Gastrocnemius medialis (tissue), 4 donors: ENCODE results near the gene TMPRSS4. TPM values are rescaled to one million over a fixed set of nuclear protein-coding genes. Genes with fewer than 3 reads are reported as not detected.
A peak's percentile ranks its signal among the peaks of the same experiment; 100 is the strongest.

Source experiments
- ATAC-seq, 2 donors: fragments of 150-250 bp; one replicate each; pipeline ENCODE4 v1.9.1; 2016
- DNase-seq, 2 donors: peaks; one replicate each; pipeline ENCODE4 v3.0.0-alpha.2; 2019
- H3K27ac ChIP-seq, 4 donors: fragments of 200-600 bp; sonication (generic); 1 replicate in 1 of 4; 2 replicates in 3 of 4; pipeline ENCODE4 v1.5.1; 2016 to 2018; ENCODE audit warnings: mild to moderate bottlenecking in 2 of 4, moderate library complexity in 1 of 4
- H3K27me3 ChIP-seq, 3 donors: fragments of 200-600 bp; sonication (generic) in 2 of 3; 1 replicate in 1 of 3; 2 replicates in 2 of 3; pipeline versions ENCODE4 v1.5.1 to v1.6.0; 2016 to 2019; ENCODE audit warnings: mild to moderate bottlenecking in 1 of 3, moderate library complexity in 1 of 3
- H3K36me3 ChIP-seq, 2 donors: fragments of 200-600 bp; sonication (generic) in 1 of 2; one replicate each; pipeline ENCODE4 v1.5.1; 2017 to 2018
- H3K4me1 ChIP-seq, 2 donors: fragments of 200-600 bp; sonication (generic) in 1 of 2; one replicate each; pipeline ENCODE4 v1.5.1; 2016 to 2017; ENCODE audit warnings: mild to moderate bottlenecking in 2 of 2
- H3K4me3 ChIP-seq, 4 donors: fragments of 200-600 bp; sonication (generic) in 3 of 4; 1 replicate in 1 of 4; 2 replicates in 3 of 4; pipeline ENCODE4 v1.5.1; 2016 to 2019; ENCODE audit warnings: mild to moderate bottlenecking in 2 of 4
- H3K9me3 ChIP-seq, 3 donors: fragments of 200-600 bp; sonication (generic) in 2 of 3; 1 replicate in 1 of 3; 2 replicates in 2 of 3; pipeline ENCODE4 v1.5.1; 2016 to 2019
- POLR2A ChIP-seq, 2 donors: fragments of 450-650 bp; IDR thresholded peaks; one replicate each; pipeline ENCODE4 v1.6.1; 2017; ENCODE audit warnings: antibody characterized with exemption in 2 of 2, mild to moderate bottlenecking in 2 of 2, moderate library complexity in 2 of 2
- in situ Hi-C, 4 donors: fragments of 200-750 bp; cut with MboI; loops; one replicate each; pipeline versions ENCODE4 v1.15.0 to v1.8.0; 2017; ENCODE audit warnings: low sequenced_read_pairs in 4 of 4
- intact Hi-C: fragments of 100-400 bp; cut with DNase I; formaldehyde crosslinking; loops from one replicate; pipeline ENCODE4 v1.15.1; 2023; ENCODE audit warnings: low total_unique reads
- total RNA-seq, 4 donors: library from RNA; depleted of rRNA; stranded (reverse); fragments of >200 nt; gene quantifications; one replicate each; pipeline versions ENCODE4 v1.1.0 to v1.2.3, GENCODE V29; 2016
- TF ChIP-seq, protein P1 (sequence below), 5 experiments: fragments of 450-650 bp in 3 of 5; fragments of 200-600 bp in 2 of 5; sonication (generic) in 2 of 5; IDR thresholded peaks in 4 of 5; conservative IDR thresholded peaks in 1 of 5; 1 replicate in 4 of 5; 2 replicates in 1 of 5; pipeline ENCODE4 v1.5.1; 2016 to 2019; ENCODE audit warnings: antibody characterized with exemption in 5 of 5, mild to moderate bottlenecking in 3 of 5, moderate library complexity in 3 of 5

Gene TMPRSS4
- total RNA-seq, 4 donors from 2014 or later, result 1.1 TPM; not detected in 3

DNA sequence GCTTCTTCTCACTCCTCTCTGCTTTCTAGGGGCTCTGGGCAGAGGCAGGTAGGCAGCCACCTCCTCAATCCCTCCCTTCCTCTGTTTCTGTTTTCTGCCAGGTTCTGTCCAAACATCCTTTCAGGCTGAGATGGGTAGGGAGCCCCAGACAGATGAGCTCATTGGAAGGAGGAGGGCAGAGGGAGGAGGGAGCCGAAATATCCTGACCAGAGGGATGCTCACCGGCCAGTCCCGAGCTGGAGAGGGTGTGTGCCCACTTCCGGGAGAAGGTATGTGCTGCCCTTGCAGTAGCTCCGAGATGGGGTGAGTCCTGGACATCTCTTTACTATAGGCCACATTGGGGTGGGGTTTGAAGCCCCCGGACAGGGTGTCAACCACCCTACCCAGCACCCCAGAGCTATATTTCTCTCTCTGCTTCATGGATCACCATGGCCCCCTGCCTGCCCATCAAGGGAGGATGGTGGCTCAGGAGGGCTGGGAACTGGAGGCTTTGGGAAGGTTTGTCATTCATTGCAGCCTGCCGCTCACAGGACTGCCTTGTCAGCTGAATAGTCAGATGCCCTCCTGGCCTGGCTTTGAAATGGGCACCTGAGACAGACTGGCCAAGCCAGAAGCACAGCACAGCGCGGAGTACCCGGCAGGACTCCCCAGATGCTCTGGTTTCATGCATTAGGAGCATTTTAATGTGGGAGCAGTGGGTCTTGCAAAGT is 80.5 kb downstream of the TMPRSS4 start:
- no peak for DNase-seq
- ATAC-seq, result peak in 1 of 2 donors; percentile 2
- Histone ChIP-seq H3K4me3 (peak overlapping the region in 2 of 4 donors; percentile 4 to 25), H3K27ac (peak overlapping the region in 3 of 4 donors; percentile 18 to 71 (median 23)), H3K27me3 (peaks cover 0 to 8% (median 0%) of the 10 kb centered on the region in 3 donors), H3K36me3 (no peaks in the 10 kb centered on the region), H3K4me1 (peaks cover 38 to 47% of the 10 kb centered on the region in 2 donors), H3K9me3 (no peaks in the 10 kb centered on the region)
- intact Hi-C loops, result no loop called here
- in situ Hi-C loops, result no loop called here
- TF ChIP-seq, protein P1, sequence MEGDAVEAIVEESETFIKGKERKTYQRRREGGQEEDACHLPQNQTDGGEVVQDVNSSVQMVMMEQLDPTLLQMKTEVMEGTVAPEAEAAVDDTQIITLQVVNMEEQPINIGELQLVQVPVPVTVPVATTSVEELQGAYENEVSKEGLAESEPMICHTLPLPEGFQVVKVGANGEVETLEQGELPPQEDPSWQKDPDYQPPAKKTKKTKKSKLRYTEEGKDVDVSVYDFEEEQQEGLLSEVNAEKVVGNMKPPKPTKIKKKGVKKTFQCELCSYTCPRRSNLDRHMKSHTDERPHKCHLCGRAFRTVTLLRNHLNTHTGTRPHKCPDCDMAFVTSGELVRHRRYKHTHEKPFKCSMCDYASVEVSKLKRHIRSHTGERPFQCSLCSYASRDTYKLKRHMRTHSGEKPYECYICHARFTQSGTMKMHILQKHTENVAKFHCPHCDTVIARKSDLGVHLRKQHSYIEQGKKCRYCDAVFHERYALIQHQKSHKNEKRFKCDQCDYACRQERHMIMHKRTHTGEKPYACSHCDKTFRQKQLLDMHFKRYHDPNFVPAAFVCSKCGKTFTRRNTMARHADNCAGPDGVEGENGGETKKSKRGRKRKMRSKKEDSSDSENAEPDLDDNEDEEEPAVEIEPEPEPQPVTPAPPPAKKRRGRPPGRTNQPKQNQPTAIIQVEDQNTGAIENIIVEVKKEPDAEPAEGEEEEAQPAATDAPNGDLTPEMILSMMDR (IDR thresholded peaks at IDR 0.05 in 4 of 5, conservative IDR thresholded peaks at IDR 0.05 in 1 of 5), result no peak
- TF ChIP-seq POLR2A (IDR thresholded peaks at IDR 0.05), result no peak

DNA sequence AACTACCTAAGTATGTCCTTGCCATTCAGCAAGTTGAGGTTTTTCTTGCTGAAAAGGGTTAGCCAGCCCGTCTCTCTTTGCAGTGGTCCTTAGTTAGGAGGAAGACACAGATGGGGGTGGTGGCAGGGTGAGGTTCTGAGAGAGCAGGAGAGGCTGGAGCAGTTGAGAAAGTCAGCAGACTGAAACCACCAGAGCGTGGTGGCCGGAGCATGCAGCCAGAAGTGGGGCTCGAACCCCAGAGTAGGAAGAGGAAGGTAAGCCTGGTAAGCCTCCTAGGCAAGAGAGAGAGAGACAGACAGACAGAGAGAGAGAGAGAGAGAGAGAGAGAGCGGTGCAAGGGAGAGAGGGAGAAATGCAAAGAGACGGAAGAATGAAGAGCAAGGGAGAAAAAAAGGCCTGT is 84.9 kb downstream of the TMPRSS4 start:
- H3K36me3 ChIP-seq, result no peaks in the 10 kb centered on the region
- no peak overlapping the region for H3K4me3 ChIP-seq
- H3K27me3 ChIP-seq, result no peaks in the 10 kb centered on the region
- H3K9me3 ChIP-seq, result no peaks in the 10 kb centered on the region
- intact Hi-C loops, result no loop called here
- ATAC-seq (no peak), DNase-seq (no peak)
- in situ Hi-C loops, result no loop called here
- no peak for TF ChIP-seq POLR2A (IDR thresholded peaks at IDR 0.05)
- TF ChIP-seq, protein P1 (IDR thresholded peaks at IDR 0.05 in 4 of 5, conservative IDR thresholded peaks at IDR 0.05 in 1 of 5), result no peak
- H3K27ac ChIP-seq, result no peak overlapping the region
- H3K4me1 ChIP-seq, result peaks cover 8 to 13% of the 10 kb centered on the region in 2 donors

DNA sequence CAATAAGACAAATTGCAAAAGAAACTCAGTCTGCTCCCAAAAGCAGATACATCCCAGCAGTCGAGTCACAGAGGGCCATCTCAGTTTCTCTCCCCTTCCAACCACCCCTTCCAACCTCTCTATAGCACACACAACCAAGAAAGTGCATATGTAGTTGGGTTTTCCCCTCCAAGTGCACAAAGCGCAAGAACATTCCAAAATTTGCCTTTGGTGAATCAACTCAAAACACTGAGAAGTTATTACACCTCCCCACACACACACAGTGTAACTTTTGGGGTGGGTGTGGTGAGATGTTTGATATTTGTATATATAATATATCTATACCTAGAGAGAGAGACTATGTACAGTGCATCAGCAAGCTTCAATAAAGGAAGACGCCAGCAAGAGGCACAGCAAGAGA is 86.0 kb downstream of the TMPRSS4 start:
- TF ChIP-seq POLR2A (IDR thresholded peaks at IDR 0.05), result no peak
- TF ChIP-seq, protein P1 (IDR thresholded peaks at IDR 0.05 in 4 of 5, conservative IDR thresholded peaks at IDR 0.05 in 1 of 5), result no peak
- no peaks in the 10 kb centered on the region for H3K27me3 ChIP-seq
- H3K4me3 ChIP-seq, result no peak overlapping the region
- intact Hi-C loops (no loop called here), in situ Hi-C loops (no loop called here)
- peaks cover 0 to 2% of the 10 kb centered on the region in 2 donors for H3K4me1 ChIP-seq
- no peak overlapping the region for H3K27ac ChIP-seq
- H3K36me3 ChIP-seq, result no peaks in the 10 kb centered on the region
- H3K9me3 ChIP-seq, result no peaks in the 10 kb centered on the region
- ATAC-seq, result no peak
- DNase-seq, result no peak

DNA sequence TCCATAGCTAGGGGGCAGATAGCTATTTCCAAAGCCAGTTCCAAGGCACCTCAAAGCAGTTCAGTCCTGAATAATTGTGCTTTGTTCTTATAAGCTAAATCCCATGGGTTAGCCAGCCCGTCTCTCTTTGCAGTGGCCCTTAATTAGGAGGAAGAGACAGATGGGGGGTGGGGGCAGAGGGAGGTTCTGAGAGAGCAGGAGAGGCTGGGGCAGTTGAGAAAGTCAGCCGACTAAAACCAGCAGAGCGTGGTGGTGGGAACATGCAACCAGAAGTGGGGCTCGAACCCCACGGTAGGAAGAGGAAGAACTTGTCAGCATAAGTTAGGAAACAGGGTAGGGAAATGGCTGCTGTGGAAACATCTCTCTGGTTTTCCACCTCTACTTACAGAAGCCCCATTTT is 86.6 kb downstream of the TMPRSS4 start:
- intact Hi-C loops, result no loop called here
- TF ChIP-seq, protein P1 (IDR thresholded peaks at IDR 0.05 in 4 of 5, conservative IDR thresholded peaks at IDR 0.05 in 1 of 5), result no peak
- no peak for TF ChIP-seq POLR2A (IDR thresholded peaks at IDR 0.05)
- H3K36me3 ChIP-seq, result no peaks in the 10 kb centered on the region
- H3K4me1 ChIP-seq, result no peaks in the 10 kb centered on the region
- H3K4me3 ChIP-seq, result no peak overlapping the region
- in situ Hi-C loops, result no loop called here
- no peak overlapping the region for H3K27ac ChIP-seq
- no peaks in the 10 kb centered on the region for H3K9me3 ChIP-seq
- H3K27me3 ChIP-seq, result no peaks in the 10 kb centered on the region
- ATAC-seq (no peak), DNase-seq (no peak)
